Testis (tissue), 5 donors: ENCODE data around the gene DLG1. TPM values are rescaled to one million over a fixed set of nuclear protein-coding genes. Genes with fewer than 3 reads are reported as not detected.
A peak's percentile ranks its signal among the peaks of the same experiment; 100 is the strongest.

Experiments used
- DNase-seq: peaks from one replicate; pipeline ENCODE4 v3.0.0-alpha.2; 2019
- H3K27ac ChIP-seq, 2 donors: fragments of 200-600 bp; sonication (generic); one replicate each; pipeline ENCODE4 v1.5.1; 2019
- H3K27me3 ChIP-seq: fragments of 200-600 bp; sonication (generic); one replicate; pipeline ENCODE4 v1.5.1; 2019
- H3K36me3 ChIP-seq: fragments of 200-600 bp; sonication (generic); one replicate; pipeline ENCODE4 v1.5.1; 2017; ENCODE audit warnings: low read depth; ENCODE audit errors: missing control alignments
- H3K4me1 ChIP-seq: fragments of 200-600 bp; sonication (generic); one replicate; pipeline ENCODE4 v1.5.1; 2019
- H3K4me3 ChIP-seq, 2 donors: fragments of 200-600 bp; sonication (generic); one replicate each; pipeline ENCODE4 v1.5.1; 2017 to 2019
- H3K9me3 ChIP-seq: fragments of 200-600 bp; sonication (generic); one replicate; pipeline ENCODE4 v1.5.1; 2017
- POLR2A ChIP-seq: fragments of 450-650 bp; IDR thresholded peaks from one replicate; pipeline ENCODE4 v1.6.1; 2017; ENCODE audit warnings: antibody characterized with exemption, mild to moderate bottlenecking, moderate library complexity
- WGBS, 2 donors: methylation state at CpG; one replicate each; pipeline ENCODE4 v1.1.5; 2018; 5-methylcytosine and 5-hydroxymethylcytosine counted together
- intact Hi-C: fragments of 100-400 bp; cut with DNase I; formaldehyde crosslinking; loops from one replicate; pipeline ENCODE4 v1.15.1; 2023; ENCODE audit warnings: low total_unique reads
- long read RNA-seq, 2 donors: transcript quantifications; one replicate each; lab custom pipeline, GENCODE V29; 2026
- polyA plus RNA-seq: library from polyadenylated mRNA; stranded (reverse); fragments of 350-450 nt; fragmentation: Illumina TruSeq; extraction: RNeasy Lipid Tissue Mini Kit (QIAGEN cat#74804); gene quantifications from one replicate; pipeline ENCODE4 v1.2.3, GENCODE V29; 2014; ENCODE audit warnings: low read depth, low replicate concordance; ENCODE audit not compliant: insufficient read depth
- total RNA-seq, 2 donors: library from RNA; depleted of rRNA; stranded (reverse); fragments of >200 nt; gene quantifications; one replicate each; pipeline ENCODE4 v1.2.3, GENCODE V29; 2016
- TF ChIP-seq, protein P1 (sequence below), 3 experiments: fragments of 450-650 bp in 2 of 3; fragments of 200-600 bp in 1 of 3; sonication (generic) in 1 of 3; IDR thresholded peaks; one replicate each; pipeline ENCODE4 v1.5.1; 2016 to 2019; ENCODE audit warnings: antibody characterized with exemption in 3 of 3, mild to moderate bottlenecking in 2 of 3, moderate library complexity in 1 of 3

Gene DLG1
- total RNA-seq (10 to 100 TPM; 99.3 to 99.4 TPM), polyA plus RNA-seq (37.4 TPM)
- long read RNA-seq, donor 1, full-length matches to known transcripts = 1 of 1 reads
- long read RNA-seq, donor 1, partial matches to known transcripts = 0 of 1 reads
- long read RNA-seq, donor 1, other reads (novel, unspliced or antisense) = 0 of 1 reads
- long read RNA-seq, donor 2, partial matches to known transcripts = 0 of 3 reads
- long read RNA-seq, donor 2, other reads (novel, unspliced or antisense) = 0 of 3 reads

GRCh38 chr3:197298341-197298944 lies at the start of gene DLG1:
DLG1 (minus strand) TSS chr3:197298612; CDS start chr3:197297204, 1,408 bp downstream.
- Histone ChIP-seq H3K4me3 (peak within 1 kb of the TSS; percentile 79 to 96), H3K27ac (peak within 1 kb of the TSS; percentile 78 to 95), H3K9me3 (no peaks in the 10 kb centered on the region), H3K36me3 (no peaks in the 10 kb centered on the region), H3K27me3 (no peaks in the 10 kb centered on the region), H3K4me1 (no peaks in the 10 kb centered on the region)
- WGBS, 2 donors = 0% methylated on average over 9 to 29 of the region's 29 CpGs
- peak; percentile 95 for DNase-seq
- no peak for TF ChIP-seq POLR2A
- TF ChIP-seq, protein P1, sequence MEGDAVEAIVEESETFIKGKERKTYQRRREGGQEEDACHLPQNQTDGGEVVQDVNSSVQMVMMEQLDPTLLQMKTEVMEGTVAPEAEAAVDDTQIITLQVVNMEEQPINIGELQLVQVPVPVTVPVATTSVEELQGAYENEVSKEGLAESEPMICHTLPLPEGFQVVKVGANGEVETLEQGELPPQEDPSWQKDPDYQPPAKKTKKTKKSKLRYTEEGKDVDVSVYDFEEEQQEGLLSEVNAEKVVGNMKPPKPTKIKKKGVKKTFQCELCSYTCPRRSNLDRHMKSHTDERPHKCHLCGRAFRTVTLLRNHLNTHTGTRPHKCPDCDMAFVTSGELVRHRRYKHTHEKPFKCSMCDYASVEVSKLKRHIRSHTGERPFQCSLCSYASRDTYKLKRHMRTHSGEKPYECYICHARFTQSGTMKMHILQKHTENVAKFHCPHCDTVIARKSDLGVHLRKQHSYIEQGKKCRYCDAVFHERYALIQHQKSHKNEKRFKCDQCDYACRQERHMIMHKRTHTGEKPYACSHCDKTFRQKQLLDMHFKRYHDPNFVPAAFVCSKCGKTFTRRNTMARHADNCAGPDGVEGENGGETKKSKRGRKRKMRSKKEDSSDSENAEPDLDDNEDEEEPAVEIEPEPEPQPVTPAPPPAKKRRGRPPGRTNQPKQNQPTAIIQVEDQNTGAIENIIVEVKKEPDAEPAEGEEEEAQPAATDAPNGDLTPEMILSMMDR (IDR thresholded peaks at IDR 0.05) = no peak
- intact Hi-C loops = no loop called here

DNA sequence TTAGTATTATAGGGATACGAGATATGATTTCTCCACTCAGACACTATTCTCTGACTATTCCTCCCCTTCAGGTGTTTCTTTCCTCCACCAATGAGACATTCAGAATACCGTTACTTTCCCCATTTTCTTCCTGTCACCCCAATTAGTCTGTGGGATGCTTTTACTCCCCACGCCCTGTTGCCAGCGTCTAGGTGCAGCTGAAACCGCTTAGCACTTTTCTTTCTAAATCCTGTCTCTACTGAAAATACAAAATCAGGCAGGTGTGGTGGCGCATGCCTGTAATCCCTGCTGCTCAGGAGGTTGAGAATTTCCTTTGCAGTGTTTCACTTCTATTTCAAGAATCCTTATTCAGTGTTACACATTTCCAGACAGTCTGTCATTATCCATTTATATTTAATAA lies 49.6 kb upstream of the DLG1 start:
- Histone ChIP-seq H3K4me3 (no peak overlapping the region), H3K27ac (no peak overlapping the region), H3K36me3 (no peaks in the 10 kb centered on the region), H3K4me1 (peaks cover 10% of the 10 kb centered on the region), H3K27me3 (no peaks in the 10 kb centered on the region), H3K9me3 (no peaks in the 10 kb centered on the region)
- DNase-seq = no peak
- WGBS, 2 donors = 97% methylated on average over 6 of the region's 6 CpGs
- TF ChIP-seq, protein P1 (IDR thresholded peaks at IDR 0.05) = no peak
- no peak for TF ChIP-seq POLR2A
- intact Hi-C loops = no loop called here

DNA sequence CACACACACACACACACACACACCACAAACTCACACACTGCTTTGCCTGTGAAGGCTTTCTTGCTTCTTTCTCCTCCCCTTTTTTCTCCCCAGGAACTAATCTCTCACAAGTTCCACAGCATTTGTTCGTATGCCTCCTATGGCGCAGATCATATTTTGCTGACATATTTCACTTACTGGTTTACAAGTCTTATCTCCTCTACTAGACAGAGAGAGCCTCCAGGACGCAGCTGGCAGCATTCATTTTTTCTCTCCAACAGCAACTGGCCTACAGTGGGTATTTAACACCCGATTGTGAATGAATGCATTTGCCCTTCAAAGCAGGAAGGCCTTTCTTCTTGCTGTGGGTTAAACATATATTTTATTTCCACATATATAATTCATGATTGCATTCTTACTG lies 47.0 kb upstream of the DLG1 start:
- DNase-seq = no peak
- intact Hi-C loops = no loop called here
- no peak for TF ChIP-seq POLR2A
- TF ChIP-seq, protein P1 (IDR thresholded peaks at IDR 0.05) = no peak
- H3K27ac ChIP-seq = no peak overlapping the region
- H3K4me3 ChIP-seq = no peak overlapping the region
- 72 to 73% methylated on average over 4 of the region's 4 CpGs for WGBS, 2 donors
- no peaks in the 10 kb centered on the region for H3K9me3 ChIP-seq
- no peaks in the 10 kb centered on the region for H3K27me3 ChIP-seq
- no peaks in the 10 kb centered on the region for H3K4me1 ChIP-seq
- no peaks in the 10 kb centered on the region for H3K36me3 ChIP-seq

DNA sequence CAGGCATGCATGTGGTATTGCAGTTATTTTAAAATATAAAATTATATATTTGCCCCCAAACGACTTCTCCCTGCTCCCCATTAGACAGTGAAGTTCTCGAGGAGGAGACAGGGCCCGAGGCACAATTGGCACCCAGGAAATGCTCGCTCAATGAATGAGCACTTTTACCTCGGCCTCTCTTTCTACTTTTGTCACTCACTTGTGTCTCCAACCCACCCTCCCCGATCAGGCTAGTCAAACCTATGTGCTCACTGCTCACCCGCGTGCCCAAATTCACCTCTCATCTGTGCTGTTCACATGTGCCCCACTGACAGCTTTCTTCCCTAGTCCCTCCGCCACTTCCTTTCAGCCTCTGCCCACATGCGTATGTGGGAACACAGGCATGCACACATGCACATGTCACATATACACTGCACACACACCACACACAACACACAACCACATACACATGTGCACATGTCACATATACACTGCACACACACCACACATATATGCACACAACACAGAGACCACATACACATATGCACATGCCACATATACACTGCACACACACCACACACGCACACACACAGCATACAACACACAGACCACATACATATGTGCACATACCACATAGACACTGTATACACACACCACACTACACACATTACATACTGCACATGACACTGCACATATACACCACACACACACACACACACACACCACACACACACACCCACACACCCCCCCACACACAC lies 46.3 kb upstream of the DLG1 start:
- Histone ChIP-seq H3K27ac (no peak overlapping the region), H3K4me3 (no peak overlapping the region), H3K36me3 (no peaks in the 10 kb centered on the region), H3K27me3 (no peaks in the 10 kb centered on the region), H3K4me1 (no peaks in the 10 kb centered on the region), H3K9me3 (no peaks in the 10 kb centered on the region)
- WGBS, 2 donors = 93% methylated on average over 11 of the region's 11 CpGs
- DNase-seq = no peak
- intact Hi-C loops = no loop called here
- no peak for TF ChIP-seq POLR2A
- TF ChIP-seq, protein P1 (IDR thresholded peaks at IDR 0.05) = no peak
